G401.6 (cell line): ENCODE results near the gene HHIPL1.

Source experiments
- FAIRE-seq: peaks from 2 replicates; lab custom pipeline; 2012; peaks lifted over from hg19 to GRCh38; lab: Jason Lieb, UNC

Gene HHIPL1

DNA sequence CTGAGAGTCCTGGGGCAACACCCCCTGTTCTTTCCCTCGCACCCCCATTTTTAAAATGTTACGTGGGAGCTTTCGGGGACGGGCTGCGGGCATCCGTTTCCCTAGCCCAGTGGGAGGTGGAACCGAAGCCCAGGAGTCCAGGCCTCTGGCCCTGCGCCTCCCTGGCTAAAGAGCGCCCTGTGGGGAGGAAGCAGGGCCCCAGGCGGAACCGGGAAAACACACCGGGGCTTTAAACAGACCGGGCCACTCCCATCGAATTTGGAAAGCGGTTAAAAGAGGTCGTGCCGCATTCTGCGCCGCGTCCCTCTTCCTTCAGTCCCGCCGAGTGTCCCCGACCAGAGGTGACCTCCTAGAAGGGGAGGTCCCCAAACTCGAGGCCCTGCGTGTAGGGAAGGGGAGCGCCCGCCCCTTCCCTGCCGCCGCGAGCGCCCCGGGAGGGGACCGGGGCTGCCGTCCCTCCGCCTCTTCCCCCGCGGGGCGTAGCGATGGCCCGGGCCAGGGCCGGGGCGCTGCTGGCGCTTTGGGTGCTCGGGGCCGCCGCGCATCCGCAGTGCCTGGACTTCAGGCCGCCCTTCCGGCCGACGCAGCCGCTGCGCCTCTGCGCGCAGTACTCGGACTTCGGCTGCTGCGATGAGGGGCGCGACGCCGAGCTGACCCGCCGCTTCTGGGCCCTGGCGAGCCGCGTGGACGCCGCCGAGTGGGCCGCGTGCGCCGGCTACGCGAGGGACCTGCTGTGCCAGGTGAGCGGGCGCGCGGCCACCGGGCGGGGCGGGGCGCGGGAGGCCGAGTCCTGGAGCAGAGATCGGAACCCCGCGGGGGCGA is at the start of gene HHIPL1:
TSS of gene HHIPL1 (plus strand) at position 407 of the 822 bp plus-strand sequence. CDS start at position 486, 79 bp downstream.
- no peak for FAIRE-seq

DNA sequence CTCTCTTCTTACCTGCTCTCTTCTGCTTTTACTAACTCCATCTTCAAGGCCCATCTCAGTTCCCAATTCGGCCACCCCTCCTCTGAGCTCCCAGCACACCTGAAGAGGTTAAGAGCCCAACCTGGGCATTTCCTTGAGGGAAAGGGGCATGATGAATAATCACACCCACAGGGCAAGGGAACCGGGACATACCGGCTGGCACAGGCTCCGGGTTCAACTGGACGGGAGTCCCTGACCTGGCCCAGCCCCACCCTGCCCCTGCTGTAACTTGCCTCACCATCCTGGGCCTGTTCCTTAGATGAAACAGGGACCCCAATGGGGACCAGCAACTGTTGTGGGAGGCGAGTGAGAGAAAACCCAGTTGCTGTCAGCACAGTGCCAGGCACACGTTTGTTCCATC is 49.4 kb upstream of the HHIPL1 start:
- no peak for FAIRE-seq

DNA sequence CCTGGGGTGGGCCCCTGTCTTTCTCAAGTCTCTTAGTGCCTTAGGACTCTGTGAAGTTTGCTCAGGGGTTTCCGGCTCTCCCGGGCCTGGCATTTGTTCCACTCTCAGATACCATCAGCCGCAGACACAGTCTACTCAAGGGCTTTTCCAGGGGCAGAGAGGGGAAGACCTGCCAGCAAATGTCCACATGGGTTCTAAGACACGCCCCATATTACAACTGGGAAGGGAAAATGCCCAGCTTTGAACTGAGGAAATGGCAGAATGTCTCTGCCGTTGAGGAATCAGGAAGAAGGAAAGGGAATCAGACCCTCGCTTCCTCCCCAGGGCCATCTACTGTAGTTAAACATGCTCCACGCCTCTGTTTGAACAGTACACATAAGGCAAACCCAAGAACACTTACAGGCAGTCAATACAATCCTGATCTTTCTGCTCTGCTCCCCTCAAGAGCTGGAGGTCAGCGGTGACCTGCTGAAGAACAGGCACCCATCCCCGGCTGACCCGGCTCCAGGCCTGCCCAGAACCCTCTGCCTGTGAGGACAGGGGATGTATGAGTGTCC is 48.8 kb upstream of the HHIPL1 start:
- FAIRE-seq = no peak

DNA sequence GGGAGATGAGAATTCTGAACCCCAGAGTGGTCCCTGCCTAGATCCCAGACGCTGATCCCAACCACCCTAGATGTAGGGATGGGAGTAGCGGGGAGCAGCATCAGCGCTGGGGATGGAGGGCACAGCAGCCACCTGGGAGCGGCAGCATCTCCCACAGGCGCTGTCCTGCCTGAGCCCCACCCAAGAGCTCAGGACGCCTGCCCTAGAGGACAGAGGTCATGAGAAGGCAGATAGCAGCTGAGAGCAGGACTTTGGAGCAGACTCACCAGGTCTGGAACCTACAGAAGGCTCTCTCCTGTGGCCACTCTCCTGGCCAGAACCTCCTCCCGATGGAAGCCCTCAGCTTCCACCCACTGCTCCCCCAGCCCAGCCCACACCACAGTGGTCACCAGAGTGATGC is 48.2 kb upstream of the HHIPL1 start:
- no peak for FAIRE-seq

DNA sequence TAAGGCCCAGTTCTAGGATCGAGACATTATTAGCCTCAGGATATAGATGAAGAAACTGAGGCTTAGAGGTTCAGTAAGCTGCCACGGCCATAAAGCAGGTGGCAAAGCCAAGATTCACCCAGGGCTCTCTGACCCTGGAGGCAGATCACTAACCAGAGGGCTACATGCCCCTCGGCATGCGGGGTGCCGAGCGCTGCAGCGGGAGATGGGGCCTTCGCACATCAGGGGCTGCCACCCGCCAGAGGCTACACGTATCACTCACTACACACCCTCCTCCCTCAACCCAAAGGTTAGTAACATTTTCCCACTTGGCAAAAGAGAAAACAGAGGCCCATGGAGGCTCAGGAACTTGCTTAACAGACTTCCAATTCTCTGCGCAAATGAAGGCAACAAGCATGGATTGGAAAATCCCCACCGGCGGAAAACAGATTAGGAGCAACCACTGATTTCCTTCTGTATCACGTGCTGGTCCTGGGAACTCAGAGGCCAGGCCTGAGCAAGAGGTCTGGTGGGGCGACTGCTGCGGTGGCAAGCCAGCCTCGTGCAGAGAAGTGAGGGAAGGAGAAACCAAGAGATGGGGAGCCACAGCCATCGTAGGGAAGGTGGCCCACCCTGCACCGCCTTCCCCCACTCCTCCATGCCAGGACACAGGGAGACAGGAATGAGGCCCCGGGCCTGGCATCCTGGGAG is 46.9 kb upstream of the HHIPL1 start:
- FAIRE-seq = no peak

DNA sequence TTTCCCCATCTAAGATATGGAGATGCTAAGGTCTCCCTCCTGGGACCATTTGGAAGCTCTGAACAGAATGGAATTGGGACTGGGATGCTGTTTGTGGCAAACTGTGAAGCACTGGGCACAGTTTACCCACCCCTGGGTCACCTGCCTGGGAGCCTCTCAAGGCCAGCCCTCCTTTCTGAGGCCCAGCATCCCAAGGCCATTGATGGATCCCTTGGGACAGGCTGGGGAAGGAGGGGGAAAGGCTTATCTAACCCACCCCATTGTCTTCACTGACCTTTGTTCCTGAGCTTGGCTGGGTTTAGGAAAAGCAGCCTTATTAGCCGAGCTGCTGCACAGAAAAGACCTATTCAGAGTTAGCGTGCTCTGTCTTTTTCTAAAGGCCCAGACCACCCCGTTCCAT is 46.2 kb upstream of the HHIPL1 start:
- no peak for FAIRE-seq

DNA sequence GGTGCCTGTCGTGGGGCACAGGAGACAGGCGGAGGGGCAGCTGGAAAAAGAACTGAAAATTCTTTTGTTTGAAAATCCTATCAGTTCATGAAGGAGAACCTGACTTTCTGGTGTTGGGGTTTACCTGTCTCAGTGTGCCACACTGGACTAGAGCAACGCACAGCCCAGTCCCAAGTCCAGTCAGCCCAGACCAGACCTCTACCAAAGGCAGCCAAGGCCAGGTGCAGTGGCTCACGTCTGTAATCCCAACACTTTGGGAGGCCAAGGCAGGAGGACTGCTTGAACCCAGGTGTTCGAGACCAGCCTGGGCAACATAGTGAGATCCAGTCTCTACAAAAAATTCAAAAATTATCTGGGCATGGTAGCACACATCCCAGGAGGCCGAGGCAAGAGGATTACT is 45.5 kb upstream of the HHIPL1 start:
- FAIRE-seq = no peak

DNA sequence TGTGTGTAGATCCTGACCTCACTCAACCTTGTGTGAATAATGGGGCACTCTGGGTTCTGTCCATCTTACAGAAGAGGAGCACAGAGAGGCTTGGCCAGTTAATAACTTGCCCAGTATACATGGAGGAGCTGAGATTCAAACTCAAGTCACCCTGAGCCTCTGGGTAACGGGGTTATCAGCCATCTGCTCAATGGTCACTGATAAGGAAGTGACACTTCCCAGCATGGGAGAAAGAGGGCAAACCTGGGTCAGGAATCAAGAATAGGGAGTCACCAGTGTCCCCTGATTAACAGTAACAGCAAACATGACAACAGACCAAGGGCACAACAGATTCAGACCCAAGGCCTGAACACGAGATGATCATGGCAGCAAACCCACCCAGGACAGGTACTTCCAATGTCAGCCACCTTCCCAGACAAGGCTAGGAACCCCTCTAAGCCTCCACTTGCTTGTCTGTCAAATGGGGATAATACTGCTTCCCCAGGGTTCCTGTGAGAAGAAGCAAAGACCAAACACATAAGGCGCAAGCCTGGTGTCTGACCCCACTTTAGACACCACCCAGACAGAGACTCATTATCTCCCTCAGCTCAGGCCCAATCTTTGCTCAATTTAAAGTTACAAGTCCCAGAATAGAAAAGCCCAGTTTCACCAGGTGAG is 44.6 kb upstream of the HHIPL1 start:
- no peak for FAIRE-seq

DNA sequence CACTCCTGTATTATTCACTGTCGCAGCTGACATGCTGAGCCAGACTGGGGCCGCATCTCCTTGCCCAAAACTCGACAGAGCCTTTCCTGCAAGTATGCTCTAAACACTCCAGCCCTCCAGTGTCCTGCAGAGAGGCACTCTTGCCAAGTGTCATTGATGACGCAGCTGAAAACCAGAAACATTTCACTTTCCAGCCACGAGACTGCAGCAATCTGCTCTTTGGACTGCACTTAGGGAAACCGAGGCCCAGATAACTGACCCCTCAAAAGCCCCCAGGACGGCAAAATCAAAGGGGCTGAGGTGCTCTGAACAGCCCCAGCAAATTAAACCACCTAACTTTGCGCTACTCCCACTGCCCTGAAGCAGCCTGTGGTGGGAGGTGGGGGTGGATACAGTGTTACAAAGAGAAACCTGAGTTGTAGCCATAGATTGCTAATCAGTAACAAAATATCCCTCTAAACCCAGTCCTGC is 43.5 kb upstream of the HHIPL1 start:
- FAIRE-seq = no peak

DNA sequence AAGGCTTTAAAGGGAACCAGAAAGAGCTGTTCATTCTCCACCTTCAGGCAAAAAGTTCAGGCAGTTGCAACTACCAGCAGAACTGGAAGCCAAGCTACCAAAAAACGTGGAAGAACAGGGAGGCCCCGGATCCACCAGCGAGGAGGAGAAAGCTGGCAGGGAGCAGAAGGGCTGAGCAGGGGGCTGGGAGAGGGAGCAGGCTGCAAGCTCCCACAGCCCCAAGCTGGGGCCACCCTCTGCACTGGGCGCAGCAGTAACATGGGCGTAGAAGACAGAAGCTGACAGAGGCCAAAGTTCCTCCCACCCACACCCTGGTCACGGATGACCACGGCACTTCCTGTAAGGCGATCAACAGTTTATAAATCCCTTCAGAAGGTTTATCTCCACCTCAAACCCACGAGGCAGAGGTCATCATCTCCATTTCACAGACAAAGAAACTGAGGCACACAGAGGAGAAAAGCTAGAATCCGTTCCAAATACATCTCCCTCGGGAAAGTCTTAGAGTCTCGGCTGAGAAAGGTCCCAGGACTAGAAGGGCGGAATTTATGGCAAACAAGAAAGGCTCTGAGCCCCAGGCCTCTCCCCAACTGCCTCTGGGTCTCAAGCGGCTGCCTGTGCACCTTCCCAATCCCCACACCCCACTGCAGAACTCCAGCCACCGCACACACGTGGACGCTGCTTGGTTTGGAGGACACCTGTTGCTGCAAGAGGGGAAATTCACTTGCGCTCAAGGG is 42.7 kb upstream of the HHIPL1 start:
- peak; percentile 8 for FAIRE-seq

DNA sequence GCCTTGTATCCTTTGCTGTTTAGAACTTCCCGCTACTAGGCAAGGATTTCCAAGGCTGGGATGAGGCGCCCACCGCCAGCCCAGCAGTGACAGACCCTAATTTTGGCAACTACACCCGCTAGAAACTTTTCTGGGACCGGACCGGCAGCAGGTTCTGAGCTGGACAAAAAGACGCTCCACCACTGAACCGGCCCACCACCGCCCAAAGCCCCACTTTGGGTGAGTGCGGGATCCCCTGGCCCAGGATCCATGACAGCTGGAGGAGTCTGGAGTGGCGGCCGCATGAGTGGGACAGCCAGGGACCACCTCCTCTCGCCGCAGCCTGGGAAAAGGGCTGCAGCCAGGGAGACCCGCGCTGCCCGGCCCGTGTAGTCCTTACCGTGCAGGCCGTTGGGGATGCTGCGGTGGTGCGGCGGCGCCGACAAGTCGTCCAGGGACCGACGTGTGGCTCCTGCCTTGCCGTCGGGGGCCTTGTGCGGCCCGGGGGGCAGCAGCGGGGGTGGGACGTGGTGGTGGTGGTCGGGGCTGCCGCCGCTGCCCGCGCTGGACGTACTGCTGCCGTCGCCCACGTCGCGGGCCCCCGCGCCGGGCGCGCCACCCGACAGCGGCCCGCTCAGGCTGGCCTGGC is 42.0 kb upstream of the HHIPL1 start:
- FAIRE-seq = no peak

DNA sequence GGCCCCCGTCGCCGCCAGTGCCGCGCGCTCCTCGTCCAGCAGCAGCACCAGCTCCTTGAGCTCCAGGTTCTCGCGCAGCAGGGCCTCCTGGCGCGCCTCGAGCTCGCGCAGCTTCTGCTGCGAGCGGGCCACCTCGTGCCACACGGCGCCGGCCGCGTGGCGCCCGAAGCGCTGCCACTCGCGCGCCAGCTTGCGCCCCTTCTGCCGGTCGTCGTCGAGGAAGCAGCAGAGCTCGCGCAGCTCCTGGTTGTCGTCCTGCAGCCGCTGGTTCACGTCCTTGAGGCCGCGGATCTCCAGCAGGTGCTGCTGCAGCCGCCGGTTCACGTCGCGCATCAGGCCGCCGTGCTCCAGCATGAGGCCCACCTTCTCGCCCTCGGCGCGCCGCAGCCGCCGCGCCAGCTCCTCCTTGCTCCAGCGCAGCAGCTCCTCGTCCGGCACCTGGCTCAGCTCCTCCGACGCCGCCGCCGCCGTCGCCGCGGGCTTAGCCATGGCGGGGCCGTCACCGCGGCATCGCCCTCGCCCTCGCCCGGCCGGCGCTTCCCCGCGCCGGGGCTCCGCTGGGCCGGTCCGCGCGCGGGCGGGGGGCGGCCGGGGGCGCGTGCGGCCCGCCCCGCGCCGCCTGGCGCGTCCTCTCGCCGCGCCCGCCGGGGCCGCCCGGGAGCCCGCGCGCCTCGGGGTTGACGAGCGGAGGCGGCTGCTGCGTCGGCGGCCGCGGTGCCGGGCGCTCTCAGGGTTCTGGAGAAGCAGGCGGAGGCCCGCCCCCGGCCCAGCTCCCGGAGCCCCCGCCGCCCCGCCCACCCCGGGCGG is 41.3 kb upstream of the HHIPL1 start, which contains the start of gene CCDC85C:
TSS of gene CCDC85C (minus strand) at position 737 of the 807 bp plus-strand sequence. CDS start at position 489, 248 bp downstream.
- FAIRE-seq = no peak

DNA sequence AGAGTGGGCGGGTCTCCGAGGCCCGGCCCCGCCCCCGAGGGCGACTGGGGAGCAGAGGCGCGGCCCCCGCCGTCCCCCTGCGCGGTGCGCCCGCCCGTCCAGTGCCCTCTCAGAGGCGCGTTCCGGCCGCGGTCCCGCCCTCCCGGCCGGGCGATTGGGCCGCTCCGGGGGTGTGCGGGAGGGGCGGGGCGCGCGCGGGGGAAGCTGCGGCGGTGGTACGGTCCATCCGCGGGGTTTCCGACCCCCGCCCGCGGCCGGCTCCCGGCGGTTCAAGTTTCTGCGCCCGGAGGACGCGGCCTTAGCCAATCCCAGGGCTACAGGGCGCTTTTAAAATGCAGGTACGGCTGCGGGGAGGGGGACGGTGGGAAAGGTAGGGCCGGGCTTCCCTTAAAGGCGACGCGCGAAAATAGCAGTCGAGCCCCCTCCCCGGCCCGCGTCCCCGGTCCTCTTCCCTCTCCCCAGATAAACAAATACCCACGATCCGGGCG is 40.6 kb upstream of the HHIPL1 start:
- FAIRE-seq = peak; percentile 68

DNA sequence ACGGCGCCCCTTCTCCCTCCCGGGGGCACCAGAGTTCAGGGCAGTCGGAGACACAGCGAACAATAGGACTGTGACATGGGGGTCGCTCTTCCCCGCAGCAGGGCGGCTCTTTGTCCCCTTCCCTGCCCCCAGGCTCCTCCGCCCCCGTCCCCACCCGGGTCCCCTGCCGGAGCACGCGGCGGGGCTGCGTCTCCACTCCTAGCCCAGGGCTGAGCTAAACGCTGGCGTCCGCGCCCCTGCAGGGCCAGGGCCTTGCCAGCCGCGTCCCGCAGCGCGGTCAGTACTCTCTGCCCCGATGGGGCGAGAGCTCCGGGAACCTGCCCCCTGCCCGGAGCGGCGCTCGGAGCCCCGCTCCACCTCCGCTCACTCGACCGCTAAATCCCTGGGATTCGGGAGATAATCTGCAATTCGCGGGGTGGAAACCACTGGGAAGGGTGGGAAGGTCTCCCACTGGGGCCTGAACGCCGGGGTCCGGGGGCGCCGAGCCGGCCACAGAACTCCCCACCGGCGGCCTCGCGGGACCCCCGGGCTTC is 40.1 kb upstream of the HHIPL1 start:
- FAIRE-seq = no peak

DNA sequence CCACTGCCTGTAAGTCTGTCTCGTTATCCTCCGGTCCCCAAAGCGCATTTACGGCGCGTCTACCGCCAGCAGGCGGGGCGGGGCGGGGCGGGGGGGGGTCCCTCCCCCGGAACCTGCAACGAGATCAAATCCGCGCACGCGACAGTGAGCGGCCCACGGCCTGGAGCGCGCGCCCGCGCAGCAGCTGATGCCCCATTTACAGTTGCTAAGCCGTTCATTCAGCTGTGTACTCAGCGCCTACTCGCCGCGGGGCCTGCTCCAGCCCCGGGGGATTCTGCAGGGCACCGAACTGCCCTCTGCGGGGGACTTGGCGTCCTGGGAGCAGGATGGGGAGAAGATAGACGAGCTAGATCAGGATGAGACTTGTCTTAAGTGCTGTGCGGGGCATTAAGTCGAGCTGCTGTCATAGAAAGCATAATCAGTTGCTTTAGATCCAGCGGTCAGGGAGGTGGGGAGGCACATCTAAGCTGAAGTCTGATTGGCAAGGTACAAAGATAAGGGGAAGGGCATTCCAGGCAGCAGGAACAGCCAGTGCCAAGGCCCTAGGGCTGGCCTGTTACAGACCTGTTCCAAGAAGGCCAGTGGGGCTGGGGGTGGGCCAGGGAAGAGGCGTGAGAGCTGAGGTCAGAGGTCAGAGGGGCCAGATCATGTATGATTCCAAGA is 39.5 kb upstream of the HHIPL1 start:
- no peak for FAIRE-seq

DNA sequence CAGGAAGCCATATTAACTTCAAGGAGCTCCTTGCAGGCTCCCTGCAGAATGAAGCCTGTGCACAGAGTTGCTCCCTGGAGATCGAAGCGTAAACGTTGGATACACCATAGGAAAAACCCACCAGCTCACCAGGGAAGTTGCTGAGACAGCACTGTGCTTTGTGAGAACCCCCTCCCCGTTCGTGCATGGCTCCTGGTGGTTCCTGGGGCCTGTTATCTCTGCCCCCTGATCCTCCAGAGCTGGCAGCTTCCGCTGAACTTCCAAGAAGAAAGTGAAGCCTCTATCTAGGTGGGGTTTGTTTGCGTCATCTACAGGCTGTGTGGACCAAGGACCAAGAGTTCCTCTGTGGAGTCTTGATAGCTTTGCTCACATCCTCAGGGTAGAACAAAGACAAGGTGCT is 38.6 kb upstream of the HHIPL1 start:
- no peak for FAIRE-seq

DNA sequence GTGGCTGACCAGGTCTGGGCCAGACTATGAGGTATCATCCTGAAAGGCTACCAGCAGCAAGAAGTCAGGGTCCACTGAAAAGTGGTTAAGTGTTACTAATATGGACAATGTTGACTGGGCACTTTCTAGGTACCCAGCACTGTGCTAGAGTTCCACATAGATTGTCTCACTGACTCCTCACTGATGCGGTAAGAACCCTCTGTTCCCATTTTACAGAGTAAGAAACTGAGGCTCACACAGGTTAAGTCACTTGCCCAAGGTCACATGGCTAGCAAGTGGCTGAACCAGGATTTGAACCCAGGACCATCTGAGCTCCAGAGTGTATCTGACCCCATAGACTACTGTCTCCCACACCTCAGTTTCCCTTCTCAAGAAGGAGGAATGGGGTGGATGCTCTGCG is 36.3 kb upstream of the HHIPL1 start:
- FAIRE-seq = no peak

DNA sequence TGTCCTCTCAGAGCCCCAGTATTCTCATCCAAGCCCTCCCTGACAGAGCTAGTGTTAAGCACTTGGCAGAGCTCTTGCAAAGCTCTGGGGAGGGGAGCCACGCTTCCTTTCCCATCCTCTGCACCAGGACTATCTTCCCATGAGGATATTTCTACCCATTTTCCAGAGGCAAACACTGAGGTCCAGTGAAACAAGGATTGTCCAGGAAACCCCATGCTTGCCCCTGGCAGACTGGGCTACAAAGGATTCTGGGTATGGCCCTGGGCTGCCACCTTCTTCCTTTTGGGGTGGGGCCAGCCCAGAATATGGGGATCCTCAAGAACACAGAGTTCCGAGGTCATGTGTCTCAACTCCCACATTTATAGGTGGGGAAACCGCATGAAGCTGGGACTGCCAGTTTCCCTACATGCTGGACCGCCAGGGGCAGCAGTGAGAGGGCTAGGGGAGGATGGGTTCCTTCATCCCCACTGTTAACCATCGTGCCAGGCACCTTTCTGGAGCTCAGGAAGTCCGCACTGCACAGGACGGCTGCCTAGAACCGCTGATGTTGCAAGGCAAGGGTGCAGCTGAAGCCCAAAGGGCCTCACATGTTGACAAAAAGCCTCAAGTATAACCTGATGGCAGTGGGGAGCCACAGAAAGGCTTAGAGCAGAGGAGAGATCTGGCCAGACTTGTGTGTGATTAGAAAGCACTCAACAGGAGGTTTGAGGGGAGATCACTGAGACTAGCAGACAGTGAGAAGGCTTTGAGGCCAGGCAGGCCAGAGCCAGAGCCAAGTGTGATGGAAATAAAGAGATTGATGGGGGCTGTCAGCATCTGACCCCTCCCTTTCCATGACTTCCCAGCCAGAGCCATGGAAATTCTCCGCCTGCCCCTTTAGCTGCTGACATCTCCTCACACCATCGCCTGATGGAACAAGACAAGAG is 35.4 kb upstream of the HHIPL1 start:
- no peak for FAIRE-seq

DNA sequence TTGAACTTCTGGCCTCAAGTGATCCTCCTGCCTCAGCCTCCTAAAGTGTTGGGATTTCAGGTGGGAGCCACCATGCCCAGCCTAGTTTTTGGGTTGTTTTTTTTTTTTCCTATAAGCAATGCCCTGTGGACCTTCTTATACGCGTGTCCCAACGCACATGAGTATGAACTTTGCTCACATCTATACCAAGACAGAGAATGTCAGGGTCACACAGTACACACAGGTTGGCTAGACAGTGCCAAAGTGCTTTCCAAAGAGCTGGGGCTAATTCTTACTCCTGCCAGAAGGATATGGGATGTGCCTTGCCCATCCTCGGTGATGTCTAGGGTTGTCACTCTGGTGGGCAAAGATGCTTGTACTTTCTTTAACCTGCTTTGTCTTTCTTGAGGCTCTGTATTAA is 33.3 kb upstream of the HHIPL1 start:
- FAIRE-seq = no peak
